HG02943 (cell line): ENCODE measurements around the gene GRM7.

Experiments
- ATAC-seq: cut with Tn5 transposase; IDR thresholded peaks from one replicate; pipeline ENCODE4 v1.9.1; 2021; ENCODE audit warnings: mild to moderate bottlenecking, low read depth, moderate library complexity; ENCODE audit not compliant: unreplicated experiment

Gene GRM7

GRCh38 chr3:7621651-7622050 lies 760.7 kb downstream of the GRM7 start:
- ATAC-seq, result no peak

- no peak for ATAC-seq
These were observed 764.1 kb downstream of the GRM7 start for GRCh38 chr3:7625021-7625420.

GRCh38 chr3:7630351-7630911 lies 769.5 kb downstream of the GRM7 start:
- no peak for ATAC-seq

GRCh38 chr3:7630925-7631324 lies 770.0 kb downstream of the GRM7 start:
- ATAC-seq, result no peak

- ATAC-seq, result no peak
These were observed 771.4 kb downstream of the GRM7 start for GRCh38 chr3:7632305-7632704.

- ATAC-seq, result no peak
These were observed 776.8 kb downstream of the GRM7 start for GRCh38 chr3:7637694-7638093.

GRCh38 chr3:7638103-7638502 lies 777.2 kb downstream of the GRM7 start:
- no peak for ATAC-seq

GRCh38 chr3:7640787-7641186 lies 779.9 kb downstream of the GRM7 start:
- no peak for ATAC-seq

- no peak for ATAC-seq
These were observed 785.9 kb downstream of the GRM7 start for GRCh38 chr3:7646851-7647250.

- ATAC-seq, result no peak
These were observed 789.6 kb downstream of the GRM7 start for GRCh38 chr3:7650466-7650865.

- no peak for ATAC-seq
These were observed 790.4 kb downstream of the GRM7 start for GRCh38 chr3:7651274-7651673.

- ATAC-seq, result no peak
These were observed 796.5 kb downstream of the GRM7 start for GRCh38 chr3:7657214-7658112.

- ATAC-seq, result no peak
These were observed 797.4 kb downstream of the GRM7 start for GRCh38 chr3:7658294-7658693.

- no peak for ATAC-seq
These were observed 798.2 kb downstream of the GRM7 start for GRCh38 chr3:7659079-7659478.

GRCh38 chr3:7663771-7664170 lies 802.9 kb downstream of the GRM7 start:
- ATAC-seq, result no peak

GRCh38 chr3:7667774-7668173 lies 806.9 kb downstream of the GRM7 start:
- no peak for ATAC-seq

- ATAC-seq, result no peak
These were observed 808.7 kb downstream of the GRM7 start for GRCh38 chr3:7669641-7670040.

GRCh38 chr3:7678521-7678920 lies 817.6 kb downstream of the GRM7 start:
- ATAC-seq, result no peak

GRCh38 chr3:7682822-7683229 lies 821.9 kb downstream of the GRM7 start:
- no peak for ATAC-seq

GRCh38 chr3:7683426-7683825 lies 822.5 kb downstream of the GRM7 start:
- no peak for ATAC-seq

- ATAC-seq, result no peak
These were observed 823.3 kb downstream of the GRM7 start for GRCh38 chr3:7684182-7684715.
